22Rv1 (cell line): Measurements from ENCODE around the gene ZFYVE28.
"Not testable (repeated sequence)": the region's sequence is repeated elsewhere in the genome, so short reads cannot be mapped to it uniquely, and the experiment has no call there.

Experiments used
- H3K27ac ChIP-seq: fragments of 450-650 bp; 2 replicates; pipeline ENCODE4 v1.5.1; 2017
- ZFX ChIP-seq: fragments of 450-650 bp; IDR thresholded peaks from 2 replicates; pipeline ENCODE4 v1.6.1; 2017; ENCODE audit warnings: antibody characterized with exemption, borderline replicate concordance
- TF ChIP-seq, protein P1 (sequence below): fragments of 450-650 bp; IDR thresholded peaks from 2 replicates; pipeline ENCODE4 v1.5.1; 2017; ENCODE audit warnings: mild to moderate bottlenecking

ZFYVE28 gene

DNA sequence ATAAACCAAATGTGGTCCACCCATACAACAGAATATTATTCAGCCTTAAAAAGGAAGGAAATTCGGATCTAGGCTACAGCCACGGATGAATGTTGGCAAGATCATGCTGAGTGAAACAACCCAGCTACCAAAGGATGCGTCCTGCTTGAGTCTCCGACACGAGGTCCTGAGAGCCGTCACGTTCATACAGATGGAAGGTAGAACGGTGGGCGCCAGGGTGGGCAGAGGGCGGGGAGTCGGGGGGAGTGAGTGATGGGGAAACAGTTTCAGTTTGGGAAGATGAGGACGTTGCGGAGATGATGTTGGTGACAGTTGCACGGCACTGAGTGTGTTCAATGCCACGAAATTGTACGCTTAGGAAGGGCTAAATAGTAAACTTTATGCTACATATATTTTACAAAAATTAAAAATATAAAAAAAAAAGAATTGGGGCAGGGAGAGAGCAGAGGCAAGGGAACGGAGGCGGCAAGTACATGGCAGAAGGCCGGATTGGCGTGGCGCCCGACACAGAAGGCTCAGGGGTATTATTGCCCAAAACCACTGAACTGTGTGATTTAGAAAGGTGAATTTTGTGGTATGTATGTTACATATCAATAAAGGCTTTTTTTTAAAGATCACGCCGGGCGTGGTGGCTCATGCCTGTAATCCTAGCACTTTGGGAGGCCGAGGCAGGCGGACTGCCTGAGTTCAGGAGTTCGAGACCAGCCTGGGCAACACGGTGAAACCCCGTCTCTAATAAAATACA is 141.7 kb downstream of the ZFYVE28 start:
- TF ChIP-seq ZFX = no peak
- TF ChIP-seq, protein P1, sequence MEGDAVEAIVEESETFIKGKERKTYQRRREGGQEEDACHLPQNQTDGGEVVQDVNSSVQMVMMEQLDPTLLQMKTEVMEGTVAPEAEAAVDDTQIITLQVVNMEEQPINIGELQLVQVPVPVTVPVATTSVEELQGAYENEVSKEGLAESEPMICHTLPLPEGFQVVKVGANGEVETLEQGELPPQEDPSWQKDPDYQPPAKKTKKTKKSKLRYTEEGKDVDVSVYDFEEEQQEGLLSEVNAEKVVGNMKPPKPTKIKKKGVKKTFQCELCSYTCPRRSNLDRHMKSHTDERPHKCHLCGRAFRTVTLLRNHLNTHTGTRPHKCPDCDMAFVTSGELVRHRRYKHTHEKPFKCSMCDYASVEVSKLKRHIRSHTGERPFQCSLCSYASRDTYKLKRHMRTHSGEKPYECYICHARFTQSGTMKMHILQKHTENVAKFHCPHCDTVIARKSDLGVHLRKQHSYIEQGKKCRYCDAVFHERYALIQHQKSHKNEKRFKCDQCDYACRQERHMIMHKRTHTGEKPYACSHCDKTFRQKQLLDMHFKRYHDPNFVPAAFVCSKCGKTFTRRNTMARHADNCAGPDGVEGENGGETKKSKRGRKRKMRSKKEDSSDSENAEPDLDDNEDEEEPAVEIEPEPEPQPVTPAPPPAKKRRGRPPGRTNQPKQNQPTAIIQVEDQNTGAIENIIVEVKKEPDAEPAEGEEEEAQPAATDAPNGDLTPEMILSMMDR = no peak
- no peak overlapping the region for H3K27ac ChIP-seq

DNA sequence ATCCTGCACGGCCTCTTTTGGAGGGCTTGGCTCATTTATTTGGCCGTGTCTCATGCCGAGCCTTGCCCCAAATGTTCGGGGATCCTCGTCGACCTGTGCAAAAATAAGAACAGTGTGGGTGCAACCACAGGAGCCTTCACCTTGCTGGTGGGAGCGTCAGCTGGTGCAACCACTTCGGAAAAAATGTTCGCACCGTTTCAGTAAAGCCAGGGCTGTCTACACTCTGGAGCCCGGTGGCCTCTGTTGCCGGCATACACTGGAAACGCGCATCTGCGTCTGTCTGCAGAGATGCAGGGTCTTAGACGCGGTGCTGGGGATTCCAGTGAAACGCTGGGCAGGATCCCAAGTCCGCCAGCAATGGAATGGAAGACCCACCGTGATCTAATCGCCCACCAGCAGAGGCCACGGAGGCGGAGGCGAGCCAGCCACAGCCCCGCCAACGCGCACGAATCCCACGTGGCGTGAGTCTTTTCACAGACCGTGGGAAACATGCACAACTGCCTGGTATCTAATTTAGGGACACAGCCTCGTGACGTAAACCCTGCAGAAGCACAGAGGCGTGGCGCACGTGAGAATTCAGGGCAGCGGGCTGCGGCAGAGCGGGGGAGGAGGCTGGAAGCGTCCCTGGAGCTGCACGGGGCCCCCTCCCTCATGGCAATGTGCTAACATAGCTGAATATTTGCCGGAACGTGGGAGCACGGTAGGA is 142.7 kb downstream of the ZFYVE28 start:
- H3K27ac ChIP-seq = no peak overlapping the region
- TF ChIP-seq, protein P1 = no peak
- TF ChIP-seq ZFX = no peak

DNA sequence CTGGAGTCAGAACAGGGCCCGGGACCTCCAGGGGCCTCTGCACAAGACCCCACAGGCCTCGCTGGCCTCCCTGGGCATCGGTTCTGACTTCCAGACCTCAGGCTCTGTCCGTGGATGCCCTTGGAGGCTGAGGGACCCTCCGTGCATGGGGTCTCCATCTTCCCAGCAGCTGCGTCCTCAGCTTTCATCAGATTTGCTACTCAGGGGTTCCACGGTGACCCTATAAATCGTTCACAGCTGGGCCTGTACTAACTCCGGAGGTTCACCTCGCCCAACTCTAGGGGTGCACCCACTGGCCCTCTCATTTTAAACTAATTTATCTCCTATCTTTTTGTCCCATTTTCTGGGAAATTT is 143.4 kb downstream of the ZFYVE28 start:
- not testable (repeated sequence) for H3K27ac ChIP-seq

DNA sequence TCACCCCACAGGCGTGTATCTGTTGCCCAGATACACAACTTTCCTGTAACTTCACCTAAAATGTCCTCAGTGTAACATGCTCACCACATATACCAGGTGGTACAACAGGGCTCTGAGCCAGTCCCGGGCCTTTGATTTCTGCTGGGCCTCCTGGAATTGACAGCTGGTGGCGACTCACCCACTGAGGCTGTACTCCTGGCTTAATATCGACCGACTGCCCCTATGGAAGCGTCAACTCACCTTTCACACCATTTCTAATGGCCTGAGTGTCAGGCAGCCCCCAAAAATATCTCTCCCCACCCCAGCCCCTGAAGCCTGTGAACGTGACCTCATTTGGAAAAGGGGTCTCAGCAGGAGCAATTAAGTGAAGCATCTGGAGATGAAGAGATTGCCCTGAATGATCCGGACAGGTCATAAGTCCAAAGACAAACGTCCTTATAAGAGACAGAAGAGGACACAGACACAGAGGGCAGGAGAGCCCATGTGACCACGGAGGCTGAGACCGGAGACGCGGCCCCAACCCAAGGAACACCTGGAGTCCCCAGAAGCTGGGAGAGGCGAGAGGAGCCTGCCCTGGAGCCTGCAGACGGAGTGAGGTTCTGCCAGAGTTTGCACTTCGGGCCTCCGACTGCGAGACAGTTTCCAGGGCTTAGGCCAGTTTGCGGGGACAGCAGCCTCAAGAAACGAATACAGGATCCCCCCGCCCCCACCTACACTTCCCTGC is 144.0 kb downstream of the ZFYVE28 start:
- no peak overlapping the region for H3K27ac ChIP-seq
- TF ChIP-seq, protein P1 = no peak
- no peak for TF ChIP-seq ZFX

DNA sequence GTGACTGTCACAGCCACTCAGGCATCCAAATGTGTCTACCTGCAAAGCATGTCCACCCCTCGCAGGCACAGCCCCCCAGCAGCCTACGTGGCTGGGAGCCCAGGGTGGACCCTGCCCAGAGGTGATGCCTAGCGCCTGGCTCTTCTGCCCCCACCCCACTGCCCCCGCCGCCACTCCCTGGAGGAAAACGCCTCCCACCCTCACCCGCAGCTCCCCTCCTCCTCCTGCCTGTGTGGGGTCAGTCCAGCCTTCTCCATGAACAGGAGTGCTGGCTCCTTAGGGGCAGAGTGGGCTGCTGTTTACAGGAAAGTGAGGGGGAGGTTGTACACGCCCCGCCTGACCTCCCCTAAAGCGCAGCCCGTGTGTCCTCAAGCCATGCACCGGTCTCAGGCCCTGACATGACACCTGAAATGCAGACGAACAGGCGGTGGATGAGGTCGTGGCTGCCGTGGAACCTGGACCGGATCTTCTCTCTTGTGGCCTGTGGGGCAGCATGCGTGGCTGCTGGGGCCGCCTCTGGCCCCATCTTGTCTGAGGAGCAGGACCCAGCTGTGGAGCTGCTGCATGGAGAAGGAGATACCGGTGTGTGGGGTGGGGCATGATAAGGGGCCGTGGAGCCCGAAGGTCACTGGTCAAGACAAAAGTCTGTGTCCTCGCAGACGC is 144.7 kb downstream of the ZFYVE28 start:
- H3K27ac ChIP-seq = no peak overlapping the region
- TF ChIP-seq, protein P1 = no peak
- TF ChIP-seq ZFX = no peak

DNA sequence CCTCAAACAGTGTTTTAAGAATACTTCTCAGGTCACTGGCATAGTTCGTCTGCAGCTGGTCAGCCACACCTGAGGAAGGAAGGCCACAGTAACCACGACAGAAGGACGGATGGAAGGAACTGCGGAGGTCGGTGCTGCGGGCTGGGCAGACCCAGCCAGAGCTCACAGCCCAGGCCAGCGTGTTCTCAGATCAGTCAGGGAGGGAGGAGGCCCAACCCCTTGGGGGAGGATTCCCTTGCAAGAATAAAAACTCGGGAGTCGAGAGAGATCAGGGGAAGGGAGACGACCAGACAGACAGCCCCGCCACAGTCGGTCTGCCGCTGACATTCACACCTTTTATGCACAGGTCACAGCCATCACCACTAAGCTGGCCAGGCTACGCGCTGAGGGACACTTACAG is 145.2 kb downstream of the ZFYVE28 start:
- no peak overlapping the region for H3K27ac ChIP-seq
- TF ChIP-seq ZFX = no peak
- TF ChIP-seq, protein P1 = no peak

DNA sequence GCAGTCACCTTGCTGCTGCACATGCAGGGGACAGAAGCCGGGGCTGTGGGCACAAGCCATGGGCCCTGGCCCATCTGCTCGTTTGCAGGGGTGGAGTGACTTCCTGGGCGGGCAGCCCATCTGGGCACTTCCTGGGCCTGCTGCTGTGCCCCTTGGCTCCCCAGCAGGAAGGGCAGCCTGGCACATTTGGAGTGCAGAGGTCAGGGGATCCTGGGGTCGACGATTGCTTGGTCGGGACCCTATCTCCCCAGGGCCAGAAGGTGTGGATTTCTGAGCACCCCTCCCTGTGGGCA is 145.7 kb downstream of the ZFYVE28 start:
- no peak for TF ChIP-seq ZFX
- TF ChIP-seq, protein P1 = no peak
- H3K27ac ChIP-seq = no peak overlapping the region
